ENCODE results near the gene MAP3K4.

MAP3K4 gene

GRCh38 chr6:161136655-161137054, 145.1 kb downstream of the MAP3K4 start:
- no peaks in the 10 kb centered on the region for H3K27me3 Mint-ChIP-seq
- peaks cover 2% of the 10 kb centered on the region for H3K4me1 Mint-ChIP-seq (ENCODE audit: low read depth)
- no peaks in the 10 kb centered on the region for H3K9me3 Mint-ChIP-seq
- peak overlapping the region; percentile 31 for H3K27ac Mint-ChIP-seq
- peaks cover 35% of the 10 kb centered on the region for H3K36me3 Mint-ChIP-seq (ENCODE audit: low read depth)
- DNase-seq = no peak
- no peak overlapping the region for H3K4me3 Mint-ChIP-seq

GRCh38 chr6:161137320-161137719, 145.8 kb downstream of the MAP3K4 start:
- H3K4me1 Mint-ChIP-seq (ENCODE audit: low read depth) = peaks cover 2% of the 10 kb centered on the region
- H3K27ac Mint-ChIP-seq = no peak overlapping the region

GRCh38 chr6:161137839-161138542, 146.4 kb downstream of the MAP3K4 start:
- Mint-ChIP-seq H3K27ac (no peak overlapping the region), H3K27me3 (no peaks in the 10 kb centered on the region), H3K9me3 (no peaks in the 10 kb centered on the region), H3K4me1 (ENCODE audit: low read depth) (peaks cover 2% of the 10 kb centered on the region), H3K36me3 (ENCODE audit: low read depth) (peaks cover 34% of the 10 kb centered on the region), H3K4me3 (no peak overlapping the region)
- DNase-seq = no peak

More at GRCh38 chr6:161137320-161137719, 145.8 kb downstream of the MAP3K4 start:
- Mint-ChIP-seq H3K36me3 (ENCODE audit: low read depth) (peaks cover 34% of the 10 kb centered on the region), H3K4me3 (no peak overlapping the region), H3K27me3 (no peaks in the 10 kb centered on the region), H3K9me3 (no peaks in the 10 kb centered on the region)
- DNase-seq = no peak

- Mint-ChIP-seq H3K27me3 (no peaks in the 10 kb centered on the region), H3K4me3 (no peak overlapping the region), H3K9me3 (no peaks in the 10 kb centered on the region), H3K27ac (no peak overlapping the region), H3K36me3 (ENCODE audit: low read depth) (peaks cover 34% of the 10 kb centered on the region), H3K4me1 (ENCODE audit: low read depth) (peaks cover 2% of the 10 kb centered on the region)
- DNase-seq = no peak
Observed at GRCh38 chr6:161138543-161139303, 147.2 kb downstream of the MAP3K4 start.

- no peak overlapping the region for H3K4me3 Mint-ChIP-seq
- H3K27ac Mint-ChIP-seq = no peak overlapping the region
- no peaks in the 10 kb centered on the region for H3K27me3 Mint-ChIP-seq
- H3K4me1 Mint-ChIP-seq (ENCODE audit: low read depth) = peaks cover 2% of the 10 kb centered on the region
- no peak for DNase-seq
- no peaks in the 10 kb centered on the region for H3K9me3 Mint-ChIP-seq
- peaks cover 32% of the 10 kb centered on the region for H3K36me3 Mint-ChIP-seq (ENCODE audit: low read depth)
Observed at GRCh38 chr6:161139304-161139765, 147.8 kb downstream of the MAP3K4 start.

- DNase-seq = no peak
- no peaks in the 10 kb centered on the region for H3K9me3 Mint-ChIP-seq
- no peaks in the 10 kb centered on the region for H3K27me3 Mint-ChIP-seq
- peaks cover 2% of the 10 kb centered on the region for H3K4me1 Mint-ChIP-seq (ENCODE audit: low read depth)
- no peak overlapping the region for H3K27ac Mint-ChIP-seq
- H3K36me3 Mint-ChIP-seq (ENCODE audit: low read depth) = peaks cover 31% of the 10 kb centered on the region
- no peak overlapping the region for H3K4me3 Mint-ChIP-seq
Observed at GRCh38 chr6:161139766-161140553, 148.4 kb downstream of the MAP3K4 start.

- H3K4me1 Mint-ChIP-seq (ENCODE audit: low read depth) = peaks cover 2% of the 10 kb centered on the region
- H3K4me3 Mint-ChIP-seq = no peak overlapping the region
- H3K36me3 Mint-ChIP-seq (ENCODE audit: low read depth) = peaks cover 29% of the 10 kb centered on the region
- H3K9me3 Mint-ChIP-seq = no peaks in the 10 kb centered on the region
- no peak for DNase-seq
- no peak overlapping the region for H3K27ac Mint-ChIP-seq
- H3K27me3 Mint-ChIP-seq = no peaks in the 10 kb centered on the region
Observed at GRCh38 chr6:161140554-161140875, 148.9 kb downstream of the MAP3K4 start.

GRCh38 chr6:161141173-161141572, 149.6 kb downstream of the MAP3K4 start:
- Mint-ChIP-seq H3K27ac (no peak overlapping the region), H3K36me3 (ENCODE audit: low read depth) (peaks cover 23% of the 10 kb centered on the region), H3K27me3 (no peaks in the 10 kb centered on the region), H3K4me3 (no peak overlapping the region), H3K9me3 (no peaks in the 10 kb centered on the region), H3K4me1 (ENCODE audit: low read depth) (peaks cover under 1% of the 10 kb centered on the region)
- no peak for DNase-seq

GRCh38 chr6:161142957-161143296, 151.4 kb downstream of the MAP3K4 start:
- Mint-ChIP-seq H3K9me3 (no peaks in the 10 kb centered on the region), H3K4me3 (no peak overlapping the region)

GRCh38 chr6:161143663-161144430, 152.3 kb downstream of the MAP3K4 start:
- no peaks in the 10 kb centered on the region for H3K27me3 Mint-ChIP-seq
- no peak overlapping the region for H3K4me3 Mint-ChIP-seq
- H3K4me1 Mint-ChIP-seq (ENCODE audit: low read depth) = no peaks in the 10 kb centered on the region
- H3K27ac Mint-ChIP-seq = no peak overlapping the region
- H3K9me3 Mint-ChIP-seq = no peaks in the 10 kb centered on the region
- no peak for DNase-seq
- peaks cover 26% of the 10 kb centered on the region for H3K36me3 Mint-ChIP-seq (ENCODE audit: low read depth)

More at GRCh38 chr6:161142957-161143296, 151.4 kb downstream of the MAP3K4 start:
- H3K36me3 Mint-ChIP-seq (ENCODE audit: low read depth) = peaks cover 22% of the 10 kb centered on the region
- H3K4me1 Mint-ChIP-seq (ENCODE audit: low read depth) = no peaks in the 10 kb centered on the region
- no peaks in the 10 kb centered on the region for H3K27me3 Mint-ChIP-seq
- H3K27ac Mint-ChIP-seq = no peak overlapping the region
- no peak for DNase-seq

GRCh38 chr6:161150136-161150535, 158.6 kb downstream of the MAP3K4 start:
- Mint-ChIP-seq H3K4me3 (no peak overlapping the region), H3K9me3 (no peaks in the 10 kb centered on the region), H3K4me1 (ENCODE audit: low read depth) (no peaks in the 10 kb centered on the region), H3K27me3 (no peaks in the 10 kb centered on the region), H3K27ac (no peak overlapping the region), H3K36me3 (ENCODE audit: low read depth) (peaks cover 18% of the 10 kb centered on the region)
- DNase-seq = no peak

- Mint-ChIP-seq H3K27ac (no peak overlapping the region), H3K4me3 (no peak overlapping the region), H3K36me3 (ENCODE audit: low read depth) (peaks cover 22% of the 10 kb centered on the region), H3K27me3 (no peaks in the 10 kb centered on the region), H3K9me3 (no peaks in the 10 kb centered on the region), H3K4me1 (ENCODE audit: low read depth) (no peaks in the 10 kb centered on the region)
- DNase-seq = no peak
Observed at GRCh38 chr6:161150566-161150965, 159.0 kb downstream of the MAP3K4 start.

GRCh38 chr6:161151059-161151645, 159.6 kb downstream of the MAP3K4 start:
- no peak for DNase-seq
- Mint-ChIP-seq H3K9me3 (no peaks in the 10 kb centered on the region), H3K4me1 (ENCODE audit: low read depth) (no peaks in the 10 kb centered on the region), H3K4me3 (no peak overlapping the region), H3K27ac (no peak overlapping the region), H3K27me3 (no peaks in the 10 kb centered on the region), H3K36me3 (ENCODE audit: low read depth) (peaks cover 22% of the 10 kb centered on the region)
